ENCODE measurements around the gene SMYD3.

SMYD3 gene

DNA sequence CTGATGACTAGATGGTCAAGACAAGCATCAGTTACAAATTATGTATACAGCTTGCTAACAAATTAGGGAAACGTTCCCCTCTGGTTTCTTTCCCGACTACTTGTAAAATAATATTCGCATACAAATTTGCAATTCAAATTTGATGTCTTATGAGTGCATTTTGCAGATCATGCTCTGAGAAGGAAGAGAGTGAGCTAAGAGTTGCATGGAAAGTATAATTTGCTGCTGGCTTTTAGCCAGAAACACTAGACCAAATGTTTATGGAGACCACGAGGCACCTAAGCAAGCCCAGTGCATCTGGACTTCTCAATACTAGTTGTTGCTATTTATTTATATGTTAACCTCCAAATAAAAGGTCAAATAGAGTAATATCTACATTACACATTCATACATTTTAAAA lies 216.0 kb downstream of the SMYD3 start:
- TF ChIP-seq, protein P1, sequence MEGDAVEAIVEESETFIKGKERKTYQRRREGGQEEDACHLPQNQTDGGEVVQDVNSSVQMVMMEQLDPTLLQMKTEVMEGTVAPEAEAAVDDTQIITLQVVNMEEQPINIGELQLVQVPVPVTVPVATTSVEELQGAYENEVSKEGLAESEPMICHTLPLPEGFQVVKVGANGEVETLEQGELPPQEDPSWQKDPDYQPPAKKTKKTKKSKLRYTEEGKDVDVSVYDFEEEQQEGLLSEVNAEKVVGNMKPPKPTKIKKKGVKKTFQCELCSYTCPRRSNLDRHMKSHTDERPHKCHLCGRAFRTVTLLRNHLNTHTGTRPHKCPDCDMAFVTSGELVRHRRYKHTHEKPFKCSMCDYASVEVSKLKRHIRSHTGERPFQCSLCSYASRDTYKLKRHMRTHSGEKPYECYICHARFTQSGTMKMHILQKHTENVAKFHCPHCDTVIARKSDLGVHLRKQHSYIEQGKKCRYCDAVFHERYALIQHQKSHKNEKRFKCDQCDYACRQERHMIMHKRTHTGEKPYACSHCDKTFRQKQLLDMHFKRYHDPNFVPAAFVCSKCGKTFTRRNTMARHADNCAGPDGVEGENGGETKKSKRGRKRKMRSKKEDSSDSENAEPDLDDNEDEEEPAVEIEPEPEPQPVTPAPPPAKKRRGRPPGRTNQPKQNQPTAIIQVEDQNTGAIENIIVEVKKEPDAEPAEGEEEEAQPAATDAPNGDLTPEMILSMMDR (IDR thresholded peaks at IDR 0.05; ENCODE audit: borderline replicate concordance, insufficient read depth, low read depth, low read length): no peak
- H3K4me3 ChIP-seq (ENCODE audit: low read depth, low read length): no peak overlapping the region

DNA sequence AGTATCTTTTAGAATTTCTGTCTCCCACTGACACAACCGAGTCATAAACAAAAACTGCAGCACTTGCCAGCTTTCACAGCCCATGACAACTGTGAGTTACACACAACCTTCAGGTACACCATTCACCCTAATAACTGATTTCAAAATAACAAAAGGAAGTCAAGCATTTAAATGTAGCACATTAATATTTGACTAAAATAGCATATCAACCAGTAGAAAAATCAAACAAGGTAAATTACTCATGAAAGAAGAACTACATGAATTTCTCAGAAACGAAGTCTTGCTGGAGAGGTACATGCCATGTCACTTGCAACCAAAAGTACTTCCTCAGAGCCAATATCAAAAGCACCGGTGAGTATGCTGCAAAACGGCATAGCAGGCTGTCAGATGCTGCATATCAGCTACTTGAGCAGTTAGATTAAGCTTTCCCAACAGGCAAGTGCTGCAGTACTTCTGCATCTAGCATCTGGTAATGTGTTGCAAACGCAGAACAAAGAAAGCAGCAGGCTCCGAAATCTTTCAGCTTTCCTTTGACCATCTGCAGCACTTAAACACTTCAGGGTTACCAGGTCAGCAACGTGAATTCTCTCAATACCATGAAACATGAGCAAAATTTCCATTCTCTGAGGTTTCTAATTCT lies 223.2 kb downstream of the SMYD3 start:
- no peak overlapping the region for H3K4me3 ChIP-seq (ENCODE audit: low read depth, low read length)
- TF ChIP-seq, protein P1 (IDR thresholded peaks at IDR 0.05; ENCODE audit: borderline replicate concordance, insufficient read depth, low read depth, low read length): no peak

DNA sequence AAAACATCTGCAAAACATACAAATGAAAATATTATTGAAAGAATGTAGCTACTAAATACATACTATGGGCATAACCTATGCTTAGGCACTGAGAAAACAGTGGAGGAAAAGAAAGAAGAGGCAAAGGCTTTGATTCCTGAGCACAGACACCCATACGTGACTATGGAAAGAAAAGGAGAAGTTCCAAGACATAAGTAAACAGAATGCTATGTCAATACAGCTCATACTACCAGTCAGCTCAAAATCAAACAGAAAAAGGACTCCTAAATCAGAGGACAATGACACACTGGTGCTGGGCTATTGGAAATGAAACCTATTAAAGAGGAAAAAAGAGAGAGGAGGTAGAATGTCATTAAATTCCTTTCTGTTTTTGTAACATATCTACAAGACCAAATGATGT lies 225.4 kb downstream of the SMYD3 start:
- TF ChIP-seq, protein P1 (IDR thresholded peaks at IDR 0.05; ENCODE audit: borderline replicate concordance, insufficient read depth, low read depth, low read length): no peak
- no peak overlapping the region for H3K4me3 ChIP-seq (ENCODE audit: low read depth, low read length)

DNA sequence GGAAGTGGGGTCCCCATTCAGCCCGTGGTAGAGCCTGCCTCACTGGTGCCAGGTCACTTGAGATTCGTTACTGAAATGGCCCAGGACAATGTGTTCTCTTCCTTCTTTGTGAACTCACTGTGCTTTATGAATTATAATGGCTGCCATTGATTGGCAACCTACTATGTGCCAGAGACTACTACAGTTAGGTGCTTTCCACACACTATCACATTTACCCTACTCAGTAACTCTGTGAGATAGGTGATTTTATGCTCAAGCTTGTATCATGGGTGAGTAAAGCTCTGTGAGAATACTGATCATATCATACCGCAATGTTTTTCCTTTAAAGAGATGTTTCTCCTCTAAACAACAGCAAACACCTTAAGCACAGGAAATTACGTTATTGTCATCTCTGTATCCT lies 225.9 kb downstream of the SMYD3 start:
- TF ChIP-seq, protein P1 (IDR thresholded peaks at IDR 0.05; ENCODE audit: borderline replicate concordance, insufficient read depth, low read depth, low read length): no peak

DNA sequence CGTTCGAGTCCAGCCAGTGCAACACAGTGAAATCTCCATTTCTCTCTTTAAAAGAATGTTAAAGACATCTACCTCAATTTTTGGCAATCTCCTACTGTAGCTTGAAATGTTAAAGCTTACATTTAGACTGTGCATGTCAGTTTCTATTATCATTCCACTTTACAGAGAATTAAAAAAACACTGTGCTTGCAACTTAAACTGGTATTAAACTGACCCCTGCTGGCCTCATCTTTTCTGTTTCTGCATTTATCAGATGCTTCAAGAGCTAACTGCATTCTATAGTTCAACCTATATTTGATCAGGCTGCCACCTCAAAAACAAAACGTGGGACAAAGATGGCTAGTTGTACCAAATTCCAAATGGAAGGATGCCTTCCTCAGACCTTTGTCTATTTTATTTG lies 226.5 kb downstream of the SMYD3 start:
- H3K4me3 ChIP-seq (ENCODE audit: low read depth, low read length): no peak overlapping the region

More for the DNA sequence above, 225.9 kb downstream of the SMYD3 start:
- no peak overlapping the region for H3K4me3 ChIP-seq (ENCODE audit: low read depth, low read length)

DNA sequence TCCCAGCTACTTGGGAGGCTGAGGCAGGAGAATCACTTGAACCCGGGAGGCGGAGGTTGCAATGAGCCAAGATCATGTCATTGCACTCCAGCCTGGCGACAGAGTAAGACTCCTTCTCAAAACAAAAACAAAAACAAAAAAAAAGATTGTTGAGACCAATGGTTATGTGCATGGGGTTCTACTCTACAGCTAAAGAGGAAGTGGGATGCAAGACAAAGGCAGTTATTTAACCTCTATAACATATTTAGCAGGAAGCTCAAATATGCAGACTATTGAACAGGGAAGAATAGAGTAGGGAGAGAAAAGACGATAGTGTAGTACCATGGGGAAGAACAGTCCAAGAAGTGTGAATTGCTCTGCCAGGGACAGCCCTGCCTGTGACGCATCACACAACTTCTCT lies 227.7 kb downstream of the SMYD3 start:
- TF ChIP-seq, protein P1 (IDR thresholded peaks at IDR 0.05; ENCODE audit: borderline replicate concordance, insufficient read depth, low read depth, low read length): no peak
- no peak overlapping the region for H3K4me3 ChIP-seq (ENCODE audit: low read depth, low read length)

More for the DNA sequence above, 226.5 kb downstream of the SMYD3 start:
- TF ChIP-seq, protein P1 (IDR thresholded peaks at IDR 0.05; ENCODE audit: borderline replicate concordance, insufficient read depth, low read depth, low read length): no peak

DNA sequence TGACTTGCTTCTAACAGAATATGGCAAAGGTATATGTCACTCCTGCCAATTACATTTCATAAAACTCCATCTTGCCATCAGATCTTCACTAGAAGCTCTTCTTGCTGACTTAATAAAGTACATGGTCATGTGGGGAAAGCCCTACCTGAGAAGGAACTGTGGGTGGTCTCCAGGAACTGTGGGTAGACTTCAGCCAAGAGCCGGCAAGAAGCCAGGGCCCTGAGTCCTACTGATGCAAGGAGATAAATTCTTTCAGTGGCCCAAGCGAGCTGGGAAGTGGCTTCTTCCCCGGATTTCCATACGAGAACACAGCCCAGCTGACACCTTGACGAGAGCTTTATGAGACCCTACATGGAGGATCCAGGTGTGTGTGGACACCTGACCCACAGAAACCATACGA lies 228.7 kb downstream of the SMYD3 start:
- TF ChIP-seq, protein P1 (IDR thresholded peaks at IDR 0.05; ENCODE audit: borderline replicate concordance, insufficient read depth, low read depth, low read length): no peak
- no peak overlapping the region for H3K4me3 ChIP-seq (ENCODE audit: low read depth, low read length)
